ENCODE results near the gene PCNX1. TPM values are rescaled to one million over a fixed set of nuclear protein-coding genes. Genes with fewer than 3 reads are reported as not detected.

PCNX1 gene
- total and polyA plus RNA-seq, 2 experiments from 2014 or later, result 6.9 to 33.5 TPM

GRCh38 chr14:70896317-70896716, 10.9 kb upstream of the PCNX1 start:
- no peaks in the 10 kb centered on the region for H3K27me3 ChIP-seq (replicated peaks; ENCODE audit: insufficient read depth)
- H3K27ac ChIP-seq, result peak overlapping the region; percentile 74
- H3F3A ChIP-seq (ENCODE audit: insufficient read depth), result peaks cover 30% of the 10 kb centered on the region
- WGBS, 2 experiments (ENCODE audit: low coverage in 1 of 2, low lambda C conversion rate in 2 of 2, missing lambda C conversion rate in 2 of 2), result 83 to 88% methylated on average over 1 of the region's 1 CpG
- no peak for DNase-seq
- no peaks in the 10 kb centered on the region for H3K9me3 ChIP-seq (ENCODE audit: low read depth)
- H3K9ac ChIP-seq, result no peak overlapping the region
- H2AFZ ChIP-seq, result no peak overlapping the region
- no peak overlapping the region for H3K4me3 ChIP-seq
- TF ChIP-seq EZH2 (IDR thresholded peaks at IDR 0.05; ENCODE audit: insufficient read depth, poor library complexity, severe bottlenecking) (no peak), EZH2phosphoT487 (IDR thresholded peaks at IDR 0.05; ENCODE audit: insufficient read depth, low read depth) (no peak)
- no peak overlapping the region for H3K4me2 ChIP-seq (ENCODE audit: unreplicated experiment)
- in situ Hi-C loops (cut with MboI), result no loop called here
- H4K20me1 ChIP-seq (ENCODE audit: insufficient read depth), result no peaks in the 10 kb centered on the region
- H3K9me2 ChIP-seq (ENCODE audit: insufficient read depth), result no peaks in the 10 kb centered on the region
- no peaks in the 10 kb centered on the region for H3K79me2 ChIP-seq (ENCODE audit: insufficient read depth)
- peaks cover 58% of the 10 kb centered on the region for H3K4me1 ChIP-seq (ENCODE audit: insufficient read depth)
- no peaks in the 10 kb centered on the region for H3K36me3 ChIP-seq (ENCODE audit: low read depth)

- Histone ChIP-seq H3K36me3 (ENCODE audit: low read depth) (no peaks in the 10 kb centered on the region), H4K20me1 (ENCODE audit: insufficient read depth) (no peaks in the 10 kb centered on the region), H3K9me3 (ENCODE audit: low read depth) (no peaks in the 10 kb centered on the region), H3F3A (ENCODE audit: insufficient read depth) (peaks cover 36% of the 10 kb centered on the region), H3K27ac (peak overlapping the region; percentile 74), H3K27me3 (replicated peaks; ENCODE audit: insufficient read depth) (no peaks in the 10 kb centered on the region), H3K9me2 (ENCODE audit: insufficient read depth) (no peaks in the 10 kb centered on the region), H3K4me2 (ENCODE audit: unreplicated experiment) (peak overlapping the region; percentile 27), H3K4me3 (peak overlapping the region; percentile 13; the same call in 1 of the 2 replicates), H3K79me2 (ENCODE audit: insufficient read depth) (no peaks in the 10 kb centered on the region), H3K4me1 (ENCODE audit: insufficient read depth) (peaks cover 57% of the 10 kb centered on the region), H2AFZ (peak overlapping the region; percentile 20; the same call in 1 of the 2 replicates), H3K9ac (peak overlapping the region; percentile 25; the same call in 1 of the 2 replicates)
- DNase-seq, result peak; percentile 45
- WGBS, 2 experiments (ENCODE audit: low coverage in 1 of 2, low lambda C conversion rate in 2 of 2, missing lambda C conversion rate in 2 of 2), result 26 to 27% methylated on average over 3 of the region's 3 CpGs
- in situ Hi-C loops (cut with MboI), result no loop called here
- TF ChIP-seq EZH2phosphoT487 (IDR thresholded peaks at IDR 0.05; ENCODE audit: insufficient read depth, low read depth) (no peak), EZH2 (IDR thresholded peaks at IDR 0.05; ENCODE audit: insufficient read depth, poor library complexity, severe bottlenecking) (no peak)
These were observed 10.3 kb upstream of the PCNX1 start for GRCh38 chr14:70896981-70897380.

- Histone ChIP-seq H3K9me3 (ENCODE audit: low read depth) (no peaks in the 10 kb centered on the region), H3F3A (ENCODE audit: insufficient read depth) (peaks cover 41% of the 10 kb centered on the region), H3K4me1 (ENCODE audit: insufficient read depth) (peaks cover 62% of the 10 kb centered on the region), H4K20me1 (ENCODE audit: insufficient read depth) (no peaks in the 10 kb centered on the region), H3K79me2 (ENCODE audit: insufficient read depth) (no peaks in the 10 kb centered on the region), H2AFZ (peak overlapping the region; percentile 20; the same call in 1 of the 2 replicates), H3K4me3 (peak overlapping the region; percentile 13; the same call in 1 of the 2 replicates), H3K36me3 (ENCODE audit: low read depth) (no peaks in the 10 kb centered on the region), H3K9me2 (ENCODE audit: insufficient read depth) (no peaks in the 10 kb centered on the region), H3K9ac (peak overlapping the region; percentile 25), H3K27ac (peak overlapping the region; percentile 74), H3K4me2 (ENCODE audit: unreplicated experiment) (peak overlapping the region; percentile 32), H3K27me3 (replicated peaks; ENCODE audit: insufficient read depth) (no peaks in the 10 kb centered on the region)
- peak; percentile 91 for DNase-seq
- 0 to 5% methylated on average over 2 of the region's 2 CpGs for WGBS, 2 experiments (ENCODE audit: low coverage in 1 of 2, low lambda C conversion rate in 2 of 2, missing lambda C conversion rate in 2 of 2)
- TF ChIP-seq EZH2phosphoT487 (IDR thresholded peaks at IDR 0.05; ENCODE audit: insufficient read depth, low read depth) (no peak), EZH2 (IDR thresholded peaks at IDR 0.05; ENCODE audit: insufficient read depth, poor library complexity, severe bottlenecking) (no peak)
- in situ Hi-C loops (cut with MboI), result no loop called here
These were observed 9.8 kb upstream of the PCNX1 start for GRCh38 chr14:70897464-70897863.

GRCh38 chr14:70898111-70898745, 9.0 kb upstream of the PCNX1 start:
- H3K9ac ChIP-seq, result peak overlapping the region; percentile 25
- in situ Hi-C loops (cut with MboI), result no loop called here
- 64 to 68% methylated on average over 3 of the region's 3 CpGs for WGBS, 2 experiments (ENCODE audit: low coverage in 1 of 2, low lambda C conversion rate in 2 of 2, missing lambda C conversion rate in 2 of 2)
- H3K79me2 ChIP-seq (ENCODE audit: insufficient read depth), result no peaks in the 10 kb centered on the region
- H4K20me1 ChIP-seq (ENCODE audit: insufficient read depth), result no peaks in the 10 kb centered on the region
- H3K27ac ChIP-seq, result peak overlapping the region; percentile 74
- peak overlapping the region; percentile 32 for H3K4me2 ChIP-seq (ENCODE audit: unreplicated experiment)
- no peak for DNase-seq
- H3K9me2 ChIP-seq (ENCODE audit: insufficient read depth), result no peaks in the 10 kb centered on the region
- H3K9me3 ChIP-seq (ENCODE audit: low read depth), result no peaks in the 10 kb centered on the region
- TF ChIP-seq EZH2 (IDR thresholded peaks at IDR 0.05; ENCODE audit: insufficient read depth, poor library complexity, severe bottlenecking), result no peak
- TF ChIP-seq EZH2phosphoT487 (IDR thresholded peaks at IDR 0.05; ENCODE audit: insufficient read depth, low read depth), result no peak
- H2AFZ ChIP-seq, result peak overlapping the region; percentile 20
- no peaks in the 10 kb centered on the region for H3K27me3 ChIP-seq (replicated peaks; ENCODE audit: insufficient read depth)
- H3K4me3 ChIP-seq, result no peak overlapping the region
- H3K4me1 ChIP-seq (ENCODE audit: insufficient read depth), result peaks cover 62% of the 10 kb centered on the region
- peaks cover 44% of the 10 kb centered on the region for H3F3A ChIP-seq (ENCODE audit: insufficient read depth)
- H3K36me3 ChIP-seq (ENCODE audit: low read depth), result no peaks in the 10 kb centered on the region

All from GM23248 (cell line).